ENCODE data around the gene DBF4B. TPM values are rescaled to one million over a fixed set of nuclear protein-coding genes. Genes with fewer than 3 reads are reported as not detected.

Gene DBF4B
- total and polyA plus RNA-seq, 10 of the 15 experiments (the other 5 are each of a cell fraction or from before 2014, with no cell fraction given), result 2.4 to 24.6 (median 16.9) TPM

DNA sequence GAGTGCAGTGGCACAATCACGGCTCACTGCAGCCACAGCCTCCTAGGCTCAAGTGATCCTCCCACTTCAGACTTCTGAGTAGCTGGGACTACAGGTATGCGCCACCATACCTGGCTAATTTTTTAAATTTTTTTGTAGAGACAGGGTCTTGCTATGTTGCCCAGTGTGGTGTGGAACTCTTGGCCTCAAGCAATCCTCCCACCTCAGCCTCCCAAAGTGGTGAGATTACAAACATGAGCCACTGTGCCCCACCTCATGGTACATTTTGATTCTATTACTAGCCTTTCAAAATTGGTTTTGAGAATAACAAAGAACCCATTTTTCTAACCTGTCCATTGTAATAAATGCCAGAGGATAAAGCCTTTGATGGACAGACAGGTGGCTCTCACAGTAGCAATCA, 20.3 kb upstream of the DBF4B start (continued):
- no peak for TF ChIP-seq ZNF592 (IDR thresholded peaks at IDR 0.05)
- TF ChIP-seq, protein P1, sequence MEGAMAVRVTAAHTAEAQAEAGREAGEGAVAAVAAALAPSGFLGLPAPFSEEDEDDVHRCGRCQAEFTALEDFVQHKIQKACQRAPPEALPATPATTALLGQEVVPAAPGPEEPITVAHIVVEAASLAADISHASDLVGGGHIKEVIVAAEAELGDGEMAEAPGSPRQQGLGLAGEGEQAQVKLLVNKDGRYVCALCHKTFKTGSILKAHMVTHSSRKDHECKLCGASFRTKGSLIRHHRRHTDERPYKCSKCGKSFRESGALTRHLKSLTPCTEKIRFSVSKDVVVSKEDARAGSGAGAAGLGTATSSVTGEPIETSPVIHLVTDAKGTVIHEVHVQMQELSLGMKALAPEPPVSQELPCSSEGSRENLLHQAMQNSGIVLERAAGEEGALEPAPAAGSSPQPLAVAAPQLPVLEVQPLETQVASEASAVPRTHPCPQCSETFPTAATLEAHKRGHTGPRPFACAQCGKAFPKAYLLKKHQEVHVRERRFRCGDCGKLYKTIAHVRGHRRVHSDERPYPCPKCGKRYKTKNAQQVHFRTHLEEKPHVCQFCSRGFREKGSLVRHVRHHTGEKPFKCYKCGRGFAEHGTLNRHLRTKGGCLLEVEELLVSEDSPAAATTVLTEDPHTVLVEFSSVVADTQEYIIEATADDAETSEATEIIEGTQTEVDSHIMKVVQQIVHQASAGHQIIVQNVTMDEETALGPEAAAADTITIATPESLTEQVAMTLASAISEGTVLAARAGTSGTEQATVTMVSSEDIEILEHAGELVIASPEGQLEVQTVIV (IDR thresholded peaks at IDR 0.05; ENCODE audit: borderline replicate concordance, partially characterized antibody), result no peak
- no peak for TF ChIP-seq ZNF217 (IDR thresholded peaks at IDR 0.05)

Measured in GM12878 (cell line).